ENCODE data around the gene ARHGDIG.

DNA sequence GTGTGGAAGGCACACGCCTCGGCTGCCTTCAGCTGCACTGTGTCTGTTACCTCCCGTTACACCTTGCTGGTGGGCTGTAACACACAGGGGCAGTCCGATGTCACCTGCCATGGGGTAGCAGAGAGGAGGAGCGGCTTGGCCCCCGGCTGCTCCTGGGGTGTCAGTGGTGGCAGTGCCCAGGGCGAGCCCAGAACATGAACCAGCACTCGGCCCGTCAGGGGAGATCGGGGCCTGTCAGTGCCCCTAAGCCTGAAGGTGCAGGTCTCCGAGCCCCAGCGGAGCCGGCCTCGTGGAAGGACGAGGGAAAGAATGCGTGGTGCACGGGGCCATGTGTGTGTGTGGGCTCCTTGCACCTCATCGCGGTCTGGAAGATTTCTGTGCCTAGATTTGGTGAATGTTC, 20.1 kb upstream of the ARHGDIG start:
- TF ChIP-seq, protein P1, sequence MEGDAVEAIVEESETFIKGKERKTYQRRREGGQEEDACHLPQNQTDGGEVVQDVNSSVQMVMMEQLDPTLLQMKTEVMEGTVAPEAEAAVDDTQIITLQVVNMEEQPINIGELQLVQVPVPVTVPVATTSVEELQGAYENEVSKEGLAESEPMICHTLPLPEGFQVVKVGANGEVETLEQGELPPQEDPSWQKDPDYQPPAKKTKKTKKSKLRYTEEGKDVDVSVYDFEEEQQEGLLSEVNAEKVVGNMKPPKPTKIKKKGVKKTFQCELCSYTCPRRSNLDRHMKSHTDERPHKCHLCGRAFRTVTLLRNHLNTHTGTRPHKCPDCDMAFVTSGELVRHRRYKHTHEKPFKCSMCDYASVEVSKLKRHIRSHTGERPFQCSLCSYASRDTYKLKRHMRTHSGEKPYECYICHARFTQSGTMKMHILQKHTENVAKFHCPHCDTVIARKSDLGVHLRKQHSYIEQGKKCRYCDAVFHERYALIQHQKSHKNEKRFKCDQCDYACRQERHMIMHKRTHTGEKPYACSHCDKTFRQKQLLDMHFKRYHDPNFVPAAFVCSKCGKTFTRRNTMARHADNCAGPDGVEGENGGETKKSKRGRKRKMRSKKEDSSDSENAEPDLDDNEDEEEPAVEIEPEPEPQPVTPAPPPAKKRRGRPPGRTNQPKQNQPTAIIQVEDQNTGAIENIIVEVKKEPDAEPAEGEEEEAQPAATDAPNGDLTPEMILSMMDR (conservative IDR thresholded peaks at IDR 0.05), result no peak
- no peak for TF ChIP-seq ZFX (IDR thresholded peaks at IDR 0.05)
